IPS DF 19.7 (cell line): ENCODE measurements around the gene SULT1A2.
"Not testable (repeated sequence)": the region's sequence is repeated elsewhere in the genome, so short reads cannot be mapped to it uniquely, and the experiment has no call there.

Source experiments
- DNase-seq: peaks from one replicate; pipeline ENCODE4 v3.0.0-alpha.2; 2013; ENCODE audit warnings: low read depth, low spot score

The SULT1A2 gene

GRCh38 chr16:28561557-28562187 is 35.2 kb downstream of the SULT1A2 start:
- no peak for DNase-seq

DNA sequence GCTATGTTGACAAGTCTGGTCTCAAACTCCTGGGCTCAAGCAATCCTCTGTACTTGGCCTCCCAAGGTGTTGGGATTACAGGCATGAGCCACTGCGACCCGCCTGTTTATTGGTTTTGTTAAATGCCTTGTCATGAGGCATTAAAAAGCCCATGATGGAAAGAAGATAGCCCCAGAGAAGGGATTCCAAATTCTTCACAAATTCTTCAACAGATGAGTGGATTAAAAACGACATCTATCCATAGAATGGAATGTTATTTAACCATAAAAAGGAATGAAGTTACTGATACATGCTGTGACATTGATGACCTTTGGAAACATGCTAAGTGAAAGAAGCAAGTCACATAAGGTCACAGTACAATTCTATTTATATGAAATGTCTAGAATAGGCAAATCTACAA is 38.4 kb downstream of the SULT1A2 start:
- no peak for DNase-seq

GRCh38 chr16:28556914-28557320 is 39.9 kb downstream of the SULT1A2 start:
- DNase-seq: no peak

DNA sequence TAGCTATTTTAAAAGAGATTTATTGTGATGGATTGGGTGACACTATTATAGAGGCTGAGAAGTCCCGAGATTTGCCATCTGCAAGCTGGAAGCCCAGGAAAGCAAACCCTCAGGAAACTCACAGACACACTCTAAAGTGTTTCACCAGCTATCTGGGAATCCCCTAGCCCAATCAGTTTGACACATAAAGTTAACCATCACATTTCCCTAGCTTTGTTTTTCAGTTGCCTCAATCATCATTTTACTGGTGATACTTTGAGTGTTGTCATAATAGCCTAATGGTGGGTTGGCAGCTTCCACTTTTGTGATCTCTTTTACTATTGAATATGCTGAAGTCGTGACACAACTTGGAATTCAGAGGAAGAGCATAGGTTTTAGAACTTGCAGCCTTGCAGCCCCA is 41.3 kb downstream of the SULT1A2 start:
- no peak for DNase-seq

GRCh38 chr16:28554634-28555423 is 42.0 kb downstream of the SULT1A2 start:
- no peak for DNase-seq

GRCh38 chr16:28553776-28554633 is 42.8 kb downstream of the SULT1A2 start, which contains the start of gene SGF29:
Gene SGF29 (plus strand): TSS chr16:28553920. CDS start chr16:28581070, 27,150 bp downstream.
- DNase-seq: peak; percentile 42

GRCh38 chr16:28549301-28549899 is 47.5 kb downstream of the SULT1A2 start:
- DNase-seq: no peak

DNA sequence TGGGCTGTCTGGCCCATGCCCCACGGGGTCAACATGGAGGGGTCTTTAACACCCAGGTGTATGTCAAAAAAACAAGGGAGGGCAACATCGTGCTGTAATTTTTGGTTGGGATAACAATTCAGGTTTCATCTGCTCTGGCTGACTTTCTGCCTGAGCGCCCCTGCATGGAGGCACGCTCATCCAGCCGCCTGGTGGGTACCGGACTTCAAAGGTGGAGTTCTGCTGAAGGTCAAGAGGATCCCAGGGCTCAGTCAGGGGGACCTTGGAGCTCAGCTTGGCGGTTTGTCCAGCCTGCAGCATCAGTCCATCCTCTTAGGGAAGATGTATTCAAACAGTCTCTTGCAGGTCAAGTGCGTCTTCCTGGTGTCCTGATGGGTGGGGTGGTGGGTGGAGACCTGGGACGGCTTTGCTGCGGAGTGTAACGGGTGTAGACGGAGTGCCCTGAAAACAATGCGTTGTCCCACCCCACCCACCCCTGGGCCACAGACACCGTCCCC is 48.5 kb downstream of the SULT1A2 start:
- no peak for DNase-seq

GRCh38 chr16:28546626-28547025 is 50.2 kb downstream of the SULT1A2 start:
- no peak for DNase-seq

DNA sequence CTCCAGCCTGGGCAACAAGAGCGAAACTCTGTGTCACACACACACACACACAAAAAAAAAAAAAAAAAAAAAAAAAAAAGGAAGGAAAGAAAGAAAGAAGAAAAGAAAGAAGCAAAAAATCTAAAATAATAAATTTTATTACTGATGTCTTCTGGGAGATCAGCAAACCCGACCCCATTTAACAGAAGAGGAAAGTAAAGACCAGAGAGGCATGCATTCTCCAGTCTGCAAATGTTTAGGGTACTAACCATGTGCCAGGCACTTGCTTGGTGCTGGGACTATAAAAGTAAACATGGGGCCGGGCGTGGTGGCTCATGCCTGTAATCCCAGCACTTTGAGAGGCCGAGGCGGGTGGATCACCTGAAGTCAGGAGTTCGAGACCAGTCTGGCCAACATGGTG is 50.9 kb downstream of the SULT1A2 start:
- DNase-seq: not testable (repeated sequence)

- DNase-seq: no peak
These were observed 51.9 kb downstream of the SULT1A2 start for GRCh38 chr16:28544998-28545397.

- DNase-seq: no peak
These were observed 53.8 kb downstream of the SULT1A2 start for GRCh38 chr16:28543072-28543471.

- DNase-seq: no peak
These were observed 54.2 kb downstream of the SULT1A2 start for GRCh38 chr16:28542646-28543045.
